ENCODE results near the gene FSTL4.

FSTL4 gene

DNA sequence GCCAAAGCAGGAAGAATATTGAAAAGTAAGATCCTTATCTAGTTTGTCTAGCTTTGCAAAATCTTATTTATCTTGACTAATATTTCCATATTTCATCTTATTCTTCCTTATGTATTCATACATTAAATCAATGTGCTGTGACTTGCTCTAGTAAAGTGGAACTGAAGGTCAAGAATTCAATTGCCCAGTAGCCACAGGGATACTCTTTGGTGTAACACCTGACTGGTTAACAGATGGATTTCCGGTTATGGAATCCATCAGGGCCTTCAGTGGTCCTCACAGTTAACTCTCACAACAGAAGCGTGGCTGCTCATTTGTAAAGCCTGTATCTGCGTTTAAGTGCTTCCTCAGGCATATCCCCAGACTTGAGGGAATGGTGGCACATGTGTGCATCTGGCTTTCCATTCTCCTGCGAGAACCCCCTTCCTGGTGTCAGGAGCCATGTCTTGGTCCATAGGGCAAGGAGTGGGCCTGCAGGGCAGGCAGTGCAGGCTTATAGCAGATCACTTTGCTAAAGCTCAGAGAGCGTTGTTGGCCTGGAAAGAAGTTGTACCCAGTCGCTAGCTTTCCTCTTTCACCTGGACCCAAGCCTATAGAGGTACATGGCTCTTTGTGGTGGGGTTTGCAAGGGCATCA lies 461.3 kb downstream of the FSTL4 start:
- Mint-ChIP-seq H3K9me3 (no peaks in the 10 kb centered on the region), H3K27me3 (no peaks in the 10 kb centered on the region), H3K4me1 (ENCODE audit: low read depth) (peaks cover 18% of the 10 kb centered on the region), H3K27ac (no peak overlapping the region), H3K4me3 (no peak overlapping the region), H3K36me3 (ENCODE audit: low read depth) (no peaks in the 10 kb centered on the region)
- DNase-seq, result no peak

DNA sequence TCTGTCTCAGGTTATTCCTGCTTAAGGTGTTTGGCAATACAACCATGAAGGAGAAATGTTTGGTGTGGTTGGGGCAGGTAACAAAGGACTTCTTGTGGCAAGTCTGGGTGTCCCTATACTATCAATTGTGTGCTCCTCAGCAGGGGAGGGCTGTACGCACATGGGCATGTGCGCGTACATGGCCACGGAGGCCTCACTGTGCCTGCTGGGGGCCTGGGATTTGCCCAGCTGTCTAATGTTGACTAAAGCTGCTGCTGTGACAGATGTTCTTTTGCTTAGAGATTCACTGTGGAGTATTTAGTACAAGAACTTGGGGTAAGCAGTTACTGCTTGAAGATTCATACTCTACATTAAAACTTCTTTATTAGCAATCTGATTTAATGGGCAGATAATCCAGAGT lies 463.0 kb downstream of the FSTL4 start:
- no peaks in the 10 kb centered on the region for H3K27me3 Mint-ChIP-seq
- peaks cover 3% of the 10 kb centered on the region for H3K9me3 Mint-ChIP-seq
- H3K4me3 Mint-ChIP-seq, result no peak overlapping the region
- DNase-seq, result no peak
- H3K36me3 Mint-ChIP-seq (ENCODE audit: low read depth), result no peaks in the 10 kb centered on the region
- H3K4me1 Mint-ChIP-seq (ENCODE audit: low read depth), result peaks cover 20% of the 10 kb centered on the region
- no peak overlapping the region for H3K27ac Mint-ChIP-seq

DNA sequence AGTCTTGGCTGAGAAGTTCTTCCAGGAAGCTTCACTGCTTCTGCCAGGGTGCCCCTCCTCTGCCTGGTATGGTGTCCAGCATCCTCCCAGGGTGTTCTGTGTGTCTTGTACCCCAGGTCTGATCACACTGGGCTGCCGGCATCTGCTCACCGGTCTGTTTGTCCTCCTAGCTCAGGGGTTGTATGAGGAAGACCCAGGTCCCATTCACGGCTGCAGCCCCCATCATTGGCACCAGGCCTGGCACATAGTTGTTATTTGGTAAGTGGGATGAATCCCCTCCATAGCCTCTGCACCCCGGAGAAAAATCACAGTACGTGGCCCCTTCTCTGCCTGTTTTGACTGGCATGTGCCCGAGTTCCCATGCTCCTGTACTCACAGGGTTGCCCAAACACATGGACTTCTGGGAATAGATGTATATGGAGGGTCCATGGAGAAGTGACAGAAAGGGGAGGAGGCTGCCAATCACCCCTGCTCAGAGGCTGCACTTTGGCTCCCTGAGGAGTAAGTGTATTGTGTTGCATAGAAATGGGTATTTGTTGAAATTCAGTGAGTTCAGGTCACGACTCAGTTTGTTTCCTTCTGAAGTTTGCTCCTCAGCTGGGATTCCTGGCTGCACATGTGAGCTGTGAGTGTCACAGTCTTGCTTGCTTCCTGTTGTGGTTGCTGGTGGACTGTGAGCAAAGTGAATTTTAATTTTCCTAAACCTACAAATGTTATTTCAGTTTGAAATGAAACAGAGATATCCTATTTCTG lies 464.4 kb downstream of the FSTL4 start:
- H3K36me3 Mint-ChIP-seq (ENCODE audit: low read depth), result no peaks in the 10 kb centered on the region
- no peak overlapping the region for H3K27ac Mint-ChIP-seq
- H3K4me1 Mint-ChIP-seq (ENCODE audit: low read depth), result peaks cover 20% of the 10 kb centered on the region
- DNase-seq, result no peak
- no peaks in the 10 kb centered on the region for H3K27me3 Mint-ChIP-seq
- peaks cover 8% of the 10 kb centered on the region for H3K9me3 Mint-ChIP-seq
- H3K4me3 Mint-ChIP-seq, result no peak overlapping the region

DNA sequence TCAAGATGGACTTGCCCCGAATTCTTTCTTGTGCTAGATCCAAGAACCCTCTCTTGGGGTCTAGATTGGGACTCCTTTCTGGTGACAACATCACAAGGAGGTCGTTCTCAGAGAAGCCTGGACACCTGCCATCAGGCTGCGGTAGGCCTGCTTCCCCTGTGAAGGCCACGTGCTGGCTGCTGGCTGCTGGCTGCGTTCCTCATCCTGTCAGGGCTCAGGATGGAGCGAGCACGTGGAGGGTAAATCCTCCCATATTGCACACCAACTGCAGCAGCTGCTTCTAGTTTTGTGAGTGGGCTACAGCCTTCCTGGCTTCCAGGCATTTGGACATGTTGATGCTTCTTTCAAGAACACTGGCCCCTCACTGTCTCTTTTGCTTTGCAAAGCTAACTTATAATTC lies 464.9 kb downstream of the FSTL4 start:
- DNase-seq, result peak; percentile 37
- H3K4me3 Mint-ChIP-seq, result no peak overlapping the region
- H3K27ac Mint-ChIP-seq, result no peak overlapping the region
- H3K27me3 Mint-ChIP-seq, result no peaks in the 10 kb centered on the region
- peaks cover 20% of the 10 kb centered on the region for H3K4me1 Mint-ChIP-seq (ENCODE audit: low read depth)
- no peaks in the 10 kb centered on the region for H3K36me3 Mint-ChIP-seq (ENCODE audit: low read depth)
- H3K9me3 Mint-ChIP-seq, result peaks cover 8% of the 10 kb centered on the region

Data from activated T-cell treated with anti-CD3 and anti-CD28 coated beads, Interleukin-2, amount 50 U/mL, for 24 hours (primary cell).